Activated CD8-positive, alpha-beta memory T cell treated with anti-CD3 and anti-CD28 coated beads for 1 hour (primary cell): Measurements from ENCODE around the gene UNC5B.
"Not testable (repeated sequence)": the region's sequence is repeated elsewhere in the genome, so short reads cannot be mapped to it uniquely, and the experiment has no call there.

Source experiments
- DNase-seq, 2 donors: peaks; one replicate each; pipeline ENCODE4 v3.0.0-alpha.2; 2020; ENCODE audit warnings: low read depth in 1 of 2; ENCODE audit errors: extremely low read depth in 1 of 2

The UNC5B gene

DNA sequence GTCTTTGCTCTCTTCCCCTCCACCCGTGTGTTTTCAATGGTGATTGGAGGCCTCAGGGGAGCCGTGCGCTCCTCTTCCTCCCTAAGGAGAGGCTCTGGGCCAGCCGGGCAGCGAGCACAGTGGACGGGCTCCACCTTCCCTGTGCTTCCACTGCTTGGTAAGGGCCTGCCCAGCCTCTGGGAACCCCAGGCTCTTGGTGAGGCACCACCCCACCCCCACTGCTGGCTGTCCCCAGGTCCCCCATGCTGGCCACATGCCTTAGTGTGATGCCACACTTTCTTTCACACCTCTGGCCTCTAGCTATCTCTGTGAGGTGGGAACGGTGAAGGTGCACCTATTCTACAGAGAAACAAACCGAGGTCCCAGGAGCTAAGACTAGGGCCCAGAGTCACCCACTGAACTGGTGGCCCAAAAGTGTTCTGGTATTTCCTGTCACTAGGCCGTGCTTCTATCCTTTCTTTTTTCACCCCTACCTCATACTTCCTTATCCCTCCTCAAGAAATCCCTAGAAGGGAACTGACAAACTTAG is 53.3 kb downstream of the UNC5B start:
- no peak for DNase-seq

DNA sequence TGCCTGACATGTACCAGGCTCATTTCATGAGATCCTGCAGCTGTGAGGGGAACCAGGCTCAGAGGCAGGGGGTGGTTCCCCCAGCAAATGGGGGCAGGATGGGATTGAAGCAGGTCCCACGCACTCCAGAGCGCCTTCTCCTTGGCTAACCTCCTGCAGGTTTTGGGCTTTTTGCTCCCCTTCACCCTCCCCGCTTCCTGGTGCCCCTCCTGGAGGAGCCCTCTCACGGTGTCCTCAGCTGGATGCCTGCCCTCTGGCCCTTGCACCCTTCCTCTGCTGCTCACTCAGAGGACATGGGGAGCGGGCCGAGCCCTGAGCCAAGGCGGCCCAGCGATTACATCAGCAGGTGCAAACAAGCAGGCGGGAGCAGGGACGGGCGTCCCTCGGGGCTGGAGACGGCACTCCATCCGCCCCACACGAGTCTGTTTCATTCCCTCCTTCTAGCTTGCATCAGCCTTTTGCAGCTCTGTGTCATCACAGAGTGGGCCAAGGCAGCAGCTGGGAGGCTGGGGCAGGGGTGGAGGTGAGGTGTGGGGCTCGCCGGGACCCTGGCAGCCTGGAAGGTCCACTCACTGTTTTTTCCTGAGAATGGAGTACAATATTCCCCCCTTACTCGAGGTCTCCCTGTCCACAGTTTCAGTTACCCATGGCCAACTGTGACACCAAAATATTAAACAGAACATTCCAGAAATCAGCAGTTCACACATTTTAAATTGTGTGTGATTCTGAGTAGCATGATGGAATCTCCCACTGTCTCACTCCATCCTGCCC is 54.0 kb downstream of the UNC5B start:
- no peak for DNase-seq

DNA sequence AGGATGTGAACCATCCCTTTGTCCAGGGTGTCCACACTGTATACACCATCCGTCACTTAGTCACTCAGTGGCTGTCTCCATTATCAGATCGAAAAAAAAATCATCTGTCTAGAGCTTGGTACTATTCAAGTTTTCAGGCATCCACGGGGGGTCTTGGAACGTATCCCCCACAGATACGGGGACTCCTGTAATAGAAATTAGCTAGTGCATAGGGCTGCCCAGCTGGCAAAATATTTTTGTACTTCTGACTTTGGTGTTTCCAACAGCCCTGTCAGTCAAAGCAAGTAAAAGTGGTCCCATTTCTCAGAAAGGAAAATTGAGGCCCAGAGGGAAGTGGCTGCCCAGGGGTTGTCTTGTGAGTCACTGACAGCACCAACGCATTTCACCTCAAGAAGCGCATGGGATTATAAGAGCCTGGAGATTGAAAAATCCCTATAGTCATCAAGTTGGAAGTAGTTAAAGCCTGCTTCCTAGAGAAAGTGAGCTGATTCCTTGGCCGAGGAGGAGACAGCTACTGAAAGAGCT is 54.6 kb downstream of the UNC5B start:
- no peak for DNase-seq

DNA sequence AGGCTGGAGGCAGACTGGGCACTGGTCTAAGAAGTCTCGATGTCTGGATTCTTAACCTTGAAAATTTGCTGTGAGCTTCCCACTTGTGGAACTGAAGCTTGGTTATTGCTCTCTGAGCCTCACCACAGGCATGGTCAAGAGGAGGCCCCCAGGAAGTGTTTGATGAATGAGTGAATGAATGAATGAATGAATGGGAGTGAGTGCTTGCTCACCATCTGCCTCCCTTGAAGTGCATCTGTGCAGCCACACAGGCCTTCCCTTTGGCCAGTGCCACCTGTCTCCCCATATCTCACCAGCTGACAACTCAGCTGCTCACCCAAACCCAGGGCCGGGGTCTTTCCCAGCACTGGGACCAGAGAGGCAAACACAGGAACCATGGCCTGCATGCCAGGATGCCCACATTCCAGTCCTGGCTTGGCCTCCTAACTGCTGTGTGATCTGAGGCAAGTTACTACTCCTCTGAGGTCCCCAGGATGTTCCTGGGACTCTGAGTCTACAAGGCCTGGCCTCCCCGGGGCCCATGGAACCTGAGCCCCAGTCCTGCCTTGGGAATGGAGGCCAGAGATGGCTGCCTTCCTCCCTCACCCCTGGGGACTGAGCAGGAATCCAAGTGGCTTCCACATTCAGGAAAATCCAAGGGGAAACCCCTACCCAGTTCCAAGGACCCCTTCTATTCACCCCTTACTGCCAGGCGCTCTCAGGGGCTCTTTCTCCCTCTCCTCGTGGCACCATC is 55.3 kb downstream of the UNC5B start:
- no peak for DNase-seq

DNA sequence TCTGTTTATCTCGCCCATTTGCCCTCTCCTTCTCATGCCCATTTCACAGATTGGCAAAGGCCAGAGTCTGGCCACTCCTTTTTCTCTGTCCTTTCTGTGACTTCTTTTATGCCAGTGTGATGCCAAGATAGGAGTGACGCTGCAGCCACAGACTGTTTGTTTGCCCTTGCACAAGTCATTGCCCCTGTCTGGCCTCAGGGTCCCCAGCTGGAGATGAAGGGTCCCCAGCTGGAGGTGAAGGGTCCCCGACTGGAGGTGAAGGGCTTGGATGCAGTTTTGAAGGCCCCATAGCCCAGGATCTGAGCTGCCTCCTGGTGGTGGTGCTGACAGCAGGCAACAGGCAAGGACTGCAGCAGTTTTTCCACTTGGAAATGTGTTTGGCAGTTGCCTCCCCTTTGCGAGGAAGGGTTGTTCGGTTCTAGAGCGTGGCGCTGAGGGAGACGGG is 55.9 kb downstream of the UNC5B start:
- no peak for DNase-seq

DNA sequence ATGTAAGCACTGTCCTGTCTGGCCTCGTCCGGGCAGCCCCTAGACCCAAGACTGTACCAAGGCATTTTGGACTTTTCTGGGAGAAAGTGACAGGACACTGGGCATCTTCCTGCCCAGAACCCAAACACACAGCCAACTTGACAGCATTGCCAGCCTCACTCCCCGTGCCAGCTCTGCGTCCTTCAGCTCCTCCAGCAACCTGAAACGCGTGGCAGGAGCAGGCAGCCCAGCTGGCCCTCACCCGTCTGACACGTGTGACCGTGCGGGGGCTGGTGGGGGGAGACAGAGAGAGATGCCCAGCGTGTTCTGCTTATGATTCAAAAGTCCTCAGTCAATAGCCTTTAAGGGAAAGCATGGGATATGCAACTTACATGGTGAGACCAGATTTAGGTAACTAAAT is 56.4 kb downstream of the UNC5B start:
- DNase-seq = no peak

DNA sequence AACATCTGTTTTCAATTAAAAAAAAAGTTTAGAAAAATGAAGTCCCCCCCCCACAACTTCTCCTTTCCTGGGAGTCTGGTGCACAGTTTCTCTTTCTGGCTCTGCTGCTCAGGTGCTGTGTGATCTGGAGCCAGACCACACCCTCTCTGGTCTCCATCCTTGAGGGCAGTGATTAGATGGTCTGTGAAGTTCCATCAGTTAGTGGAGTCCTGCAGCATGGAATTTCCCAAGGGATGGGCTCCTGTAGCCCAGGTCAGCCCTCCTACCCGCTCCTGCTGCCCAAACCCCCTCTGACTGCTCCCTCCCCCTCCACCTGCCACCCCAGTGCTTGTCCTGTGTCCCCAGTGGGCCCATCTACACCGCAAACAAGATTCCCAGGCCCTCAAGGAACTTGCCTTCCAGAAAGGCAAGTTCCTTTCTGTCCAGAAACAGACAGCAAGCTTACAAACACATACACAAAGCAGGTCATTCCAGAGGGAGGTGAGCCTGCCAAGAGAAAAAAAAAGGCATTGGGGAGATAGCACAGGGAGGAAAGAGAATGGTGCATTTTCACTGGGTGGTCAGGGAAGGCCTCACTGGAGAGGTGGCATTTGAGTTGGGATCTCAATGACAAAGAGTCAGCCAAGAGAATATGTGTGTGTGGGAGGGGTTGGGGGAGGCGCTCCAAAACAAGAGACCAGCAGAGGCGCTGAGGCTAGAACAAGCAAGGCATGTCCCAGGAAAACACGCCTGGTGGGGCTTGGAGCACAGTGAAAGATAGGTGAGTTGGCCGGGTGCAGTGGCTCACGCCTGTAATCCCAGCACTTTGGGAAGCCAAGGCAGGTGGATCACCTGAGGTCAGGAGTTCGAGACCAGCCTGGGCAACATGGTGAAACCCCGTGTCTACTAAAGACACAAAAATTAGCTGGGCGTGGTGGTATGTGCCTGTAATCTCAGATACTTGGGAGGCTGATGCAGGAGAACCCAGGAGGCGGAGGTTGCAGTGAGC is 57.2 kb downstream of the UNC5B start:
- no peak for DNase-seq

DNA sequence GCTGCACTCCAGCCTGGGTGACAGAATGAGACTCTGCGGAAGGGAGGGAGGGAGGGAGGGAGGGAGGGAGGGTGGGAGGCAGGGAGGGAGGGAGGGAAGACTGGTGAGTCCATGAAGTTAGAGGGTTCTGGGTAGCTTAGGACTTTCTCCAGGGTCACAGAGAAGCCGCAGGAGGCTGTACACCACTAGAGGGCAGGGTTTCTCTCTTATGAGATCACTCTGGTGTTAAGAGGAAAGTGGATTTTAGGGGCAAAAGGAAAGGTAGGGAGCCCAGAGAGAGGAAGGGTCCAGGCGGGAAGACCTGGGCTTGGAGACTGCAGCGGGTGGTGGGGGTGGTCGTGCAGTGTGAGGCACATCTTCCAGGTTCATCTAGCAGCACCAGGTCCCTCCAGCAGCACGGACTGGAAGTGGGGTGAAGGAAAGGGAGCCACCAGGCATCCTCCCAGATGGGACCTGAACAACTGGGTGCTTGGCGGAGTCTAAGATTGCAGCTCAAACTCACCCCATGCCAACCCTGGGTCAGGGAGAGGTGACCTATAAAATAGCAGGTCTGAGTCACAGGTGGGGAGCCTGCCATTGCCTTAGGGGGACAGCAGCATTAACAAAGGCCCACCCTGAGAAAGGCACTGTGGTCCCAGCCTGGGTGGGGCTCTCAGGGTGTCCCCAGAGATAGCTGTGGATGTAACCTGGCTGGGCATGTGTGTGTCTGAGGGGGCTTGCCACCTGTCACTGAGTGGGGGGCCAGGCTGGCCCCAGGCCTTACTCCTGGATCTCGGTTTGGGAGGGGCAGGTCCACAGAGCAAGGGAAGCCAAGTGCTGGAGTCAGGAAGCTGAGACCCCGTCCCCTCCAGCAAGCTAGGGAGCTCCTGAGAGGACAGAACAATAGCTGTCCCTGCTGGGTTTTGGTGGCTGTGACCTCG is 58.2 kb downstream of the UNC5B start:
- DNase-seq = no peak

DNA sequence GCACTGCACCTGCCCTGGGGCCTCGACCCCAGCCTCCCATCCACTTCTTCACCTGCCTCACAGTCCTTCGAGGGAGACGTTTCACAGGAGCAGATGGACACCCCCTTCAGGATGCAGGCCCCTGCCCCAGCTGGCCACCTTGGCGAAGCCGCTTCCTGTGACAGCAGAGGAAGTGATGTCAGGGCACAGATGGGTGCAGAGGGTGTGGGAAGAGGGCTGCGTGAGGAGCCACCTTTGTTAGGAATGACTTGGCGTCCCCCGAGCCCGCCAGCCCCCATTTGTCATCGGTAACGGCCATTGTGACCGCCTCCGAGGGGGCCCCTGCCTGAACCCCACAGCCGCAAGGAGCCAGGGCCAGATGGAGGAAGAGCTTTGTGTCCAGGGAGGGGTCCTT is 59.3 kb downstream of the UNC5B start:
- no peak for DNase-seq

DNA sequence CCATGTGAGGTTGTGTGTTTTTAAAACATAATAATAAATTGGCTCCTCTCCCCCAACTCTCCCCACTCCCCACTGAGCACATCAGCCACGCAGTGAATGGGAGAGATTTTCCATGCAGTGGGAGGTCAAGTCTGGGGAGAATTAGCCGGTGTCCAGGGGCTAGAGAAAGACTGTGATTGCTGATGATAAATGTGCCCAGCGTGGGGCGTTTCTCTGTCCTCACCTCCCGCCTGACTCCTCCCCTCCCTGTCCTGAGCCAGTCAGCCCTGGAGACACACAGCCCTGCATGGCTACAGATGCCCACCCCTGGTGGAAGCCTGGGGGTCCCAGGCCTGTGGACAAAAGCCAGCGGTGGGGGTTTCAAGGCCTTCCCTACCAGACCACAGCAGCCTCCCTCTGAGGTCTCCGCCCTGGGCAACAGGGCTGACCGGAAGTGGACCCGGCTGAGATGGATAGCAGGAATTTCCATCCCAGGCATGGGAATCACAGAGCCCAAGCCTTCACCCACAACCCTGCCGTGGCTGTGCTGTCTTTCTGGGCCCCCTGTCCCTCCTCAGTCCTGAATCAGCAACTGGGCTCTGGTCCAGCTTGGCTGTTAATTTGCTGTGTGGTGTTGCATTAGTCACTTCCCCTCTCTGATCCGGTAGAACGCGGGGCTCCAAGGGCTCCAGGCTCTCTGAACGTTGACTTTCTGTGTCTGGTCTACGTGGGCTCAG is 59.8 kb downstream of the UNC5B start:
- no peak for DNase-seq

DNA sequence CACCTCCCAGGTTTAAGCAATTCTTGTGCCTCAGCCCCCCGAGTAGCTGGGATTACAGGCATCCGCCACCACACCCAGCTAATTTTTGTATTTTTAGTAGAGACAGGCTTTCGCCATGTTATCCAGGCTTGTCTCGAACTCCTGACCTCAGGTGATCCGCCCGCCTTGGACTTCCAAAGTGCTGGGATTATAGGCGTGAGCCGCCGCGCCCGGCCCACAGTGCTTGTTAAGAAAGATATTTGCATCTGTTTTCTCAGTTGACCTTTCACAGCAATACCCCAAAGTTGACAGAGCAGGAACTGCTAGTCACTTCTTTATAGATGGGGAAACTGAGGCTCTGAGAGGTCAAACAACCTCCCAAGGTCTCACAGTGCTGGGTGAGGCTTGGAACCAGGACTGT is 60.6 kb downstream of the UNC5B start:
- not testable (repeated sequence) for DNase-seq

DNA sequence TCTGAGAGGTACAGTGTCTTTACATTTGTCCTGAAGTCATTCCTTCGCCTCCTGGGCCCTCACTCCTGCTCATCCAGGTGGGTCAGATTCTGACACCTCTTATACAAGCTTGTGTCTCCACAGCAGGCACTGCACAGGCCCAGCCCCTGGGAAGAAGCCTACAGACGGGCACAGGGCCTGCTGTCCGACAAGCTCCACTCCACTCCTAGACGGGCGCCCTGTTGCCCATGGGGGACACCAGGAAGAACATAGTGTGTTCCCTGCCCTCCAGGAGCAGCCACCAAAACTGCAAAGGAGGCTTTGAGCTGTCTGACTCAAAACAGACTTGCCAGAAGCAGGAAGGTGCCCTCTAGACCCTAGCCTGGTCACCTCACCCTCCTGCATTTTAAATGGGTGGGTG is 61.1 kb downstream of the UNC5B start:
- DNase-seq = no peak

DNA sequence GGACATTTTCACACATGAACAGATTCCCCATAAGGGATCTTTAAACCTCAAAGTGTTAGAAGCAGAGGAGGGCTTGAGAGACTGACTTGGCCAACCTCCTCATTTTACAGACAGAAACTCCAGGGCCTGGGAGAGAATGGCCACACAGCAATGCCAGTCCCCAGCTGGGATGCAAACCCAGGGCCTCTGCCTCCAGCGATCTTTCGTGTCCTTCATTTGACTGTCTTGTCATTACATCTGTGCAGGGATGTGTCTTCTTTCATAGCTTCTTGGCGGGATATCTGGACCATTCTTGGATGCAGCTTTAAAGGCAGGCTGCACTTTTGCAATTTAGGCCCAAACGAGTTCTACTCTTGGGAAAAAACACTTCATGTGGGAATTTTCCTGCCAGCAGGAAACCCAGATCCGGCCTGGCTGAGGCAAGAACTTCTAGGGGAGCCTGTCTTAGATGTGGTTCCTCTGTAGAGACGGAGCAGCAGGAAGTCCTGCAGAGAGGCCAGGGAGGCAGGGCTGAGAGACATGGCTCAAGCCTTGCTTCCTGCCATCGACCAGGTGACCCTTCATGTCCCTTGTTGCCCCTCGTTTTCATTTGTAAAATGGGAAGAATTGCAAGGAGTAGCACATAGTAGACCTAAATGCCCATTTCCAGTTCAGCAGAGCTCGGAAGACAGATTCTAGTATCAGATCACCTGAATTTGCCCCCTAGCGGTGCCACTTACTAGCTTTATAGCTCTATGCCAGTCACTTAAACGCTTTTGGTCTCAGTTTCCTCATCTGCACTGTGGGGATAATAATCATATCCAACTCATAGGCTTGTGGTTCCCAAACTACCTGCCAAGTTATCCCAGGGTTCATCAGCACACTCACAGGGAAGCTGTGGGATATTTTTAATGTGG is 62.8 kb downstream of the UNC5B start:
- DNase-seq = no peak

DNA sequence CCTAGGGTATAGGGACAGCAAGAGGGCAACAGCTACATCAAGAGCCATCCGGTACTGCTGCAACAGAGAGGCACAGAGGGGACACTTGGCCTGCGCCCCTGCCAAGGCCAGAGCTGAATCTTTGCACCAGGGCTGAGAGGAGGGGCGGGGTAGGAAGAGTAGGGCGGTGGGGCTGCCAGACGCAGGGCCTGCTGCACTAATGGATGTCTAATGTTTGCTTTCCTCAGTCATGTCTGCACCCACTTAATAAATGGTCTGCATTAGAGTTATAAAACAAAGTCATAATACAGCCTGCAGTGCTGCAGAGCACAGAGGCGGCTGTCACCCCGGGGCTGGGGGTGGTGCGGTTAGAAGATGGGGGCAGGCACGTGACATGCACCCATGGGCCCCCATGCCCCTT is 64.5 kb downstream of the UNC5B start:
- DNase-seq = no peak

DNA sequence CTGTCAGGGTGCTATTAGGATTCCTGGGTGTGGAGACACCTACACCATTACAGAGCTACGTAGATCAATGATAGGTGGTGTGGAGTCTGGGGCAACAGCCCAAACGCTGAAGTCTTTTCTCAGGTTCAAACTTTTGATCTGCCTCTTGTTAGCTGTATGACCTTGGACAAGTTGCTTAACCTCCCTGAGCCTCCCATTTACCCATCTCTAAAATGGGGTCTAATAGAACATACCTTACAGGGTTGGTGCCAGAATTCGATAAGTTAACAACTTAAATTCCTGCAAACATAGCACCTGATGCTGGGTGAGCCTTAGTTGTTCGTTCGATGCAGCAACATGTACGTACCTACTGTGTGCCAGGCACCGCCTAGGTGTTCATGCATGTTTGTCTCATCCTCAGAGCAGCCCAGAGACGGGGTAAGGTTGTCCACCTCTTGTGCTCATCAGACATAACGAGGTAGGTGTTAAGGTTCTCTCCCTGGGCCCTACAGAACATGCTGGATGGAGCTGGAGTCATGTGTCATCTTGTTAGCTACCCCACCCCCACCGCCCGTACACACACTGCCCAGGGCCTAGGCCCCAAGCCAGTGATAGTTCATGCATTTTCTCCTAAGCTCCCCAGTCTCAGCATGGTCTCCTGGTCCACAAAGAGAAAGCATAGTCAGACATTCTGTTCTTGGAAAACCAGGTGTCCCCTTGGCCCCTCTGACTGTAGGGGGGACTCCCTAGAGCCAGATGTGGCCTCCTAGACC is 65.7 kb downstream of the UNC5B start:
- DNase-seq = no peak

DNA sequence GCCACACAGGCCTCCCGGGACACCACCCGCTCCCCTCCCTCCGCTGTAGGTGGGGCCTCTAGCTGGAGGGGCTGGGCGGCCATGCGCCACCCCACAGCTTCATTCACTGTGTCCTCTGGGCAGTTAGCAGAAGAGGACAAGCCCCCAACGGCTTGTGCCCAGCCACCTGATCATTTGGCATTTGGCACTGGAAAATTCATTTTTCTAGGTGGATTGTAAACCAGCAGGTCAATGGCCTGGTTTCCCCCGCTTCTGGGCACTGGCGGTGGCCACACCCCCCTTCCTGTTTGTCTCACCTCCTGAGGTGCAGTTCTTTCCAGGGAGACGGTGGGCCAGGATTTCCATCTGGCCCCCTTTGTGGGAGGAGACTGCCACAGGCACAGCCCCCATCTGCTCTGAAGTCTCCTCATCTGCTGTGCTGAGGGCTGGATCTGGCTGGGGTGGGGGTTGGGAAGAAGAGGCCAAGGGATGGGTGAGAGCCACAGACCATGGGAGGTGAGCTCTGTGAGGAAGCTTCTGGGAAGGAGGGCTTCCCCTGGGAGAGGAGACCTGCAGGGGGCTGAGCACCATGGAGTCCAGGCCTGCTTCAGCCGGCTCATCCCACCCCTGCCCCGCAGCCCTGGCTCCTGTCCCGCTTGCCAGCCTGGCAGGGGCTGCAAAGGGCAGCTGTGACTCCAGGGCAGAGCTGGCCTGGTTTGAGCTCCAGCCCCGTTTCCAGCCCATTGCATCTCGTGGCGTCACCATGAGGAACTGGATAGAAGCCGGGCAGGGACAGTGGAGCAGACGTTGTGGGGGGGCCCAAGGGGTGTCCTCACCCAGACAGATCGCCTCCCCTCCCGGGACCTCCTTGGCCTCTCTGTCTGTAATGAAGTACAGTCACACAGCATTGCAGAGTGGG is 66.6 kb downstream of the UNC5B start:
- DNase-seq = no peak
